Muscle layer of duodenum (tissue), 2 donors: ENCODE data around the gene RASAL2.

Experiments used
- H3K27ac ChIP-seq: one replicate; pipeline ENCODE4 v1.7.0; 2013; ENCODE audit warnings: mild to moderate bottlenecking, low read length
- H3K27me3 ChIP-seq: one replicate; pipeline ENCODE4 v1.7.0; 2013; ENCODE audit warnings: low read depth, mild to moderate bottlenecking, control low read depth, low read length
- H3K36me3 ChIP-seq, 2 donors: one replicate each; pipeline ENCODE4 v1.7.0; 2013; ENCODE audit warnings: low read length in 2 of 2, control low read depth in 1 of 2, mild to moderate bottlenecking in 1 of 2; ENCODE audit not compliant: insufficient read depth in 2 of 2, control insufficient read depth in 1 of 2
- H3K4me1 ChIP-seq, 2 donors: one replicate each; pipeline ENCODE4 v1.7.0; 2013; ENCODE audit warnings: low read length in 2 of 2, mild to moderate bottlenecking in 2 of 2, control low read depth in 1 of 2, moderate library complexity in 1 of 2; ENCODE audit not compliant: insufficient read depth in 2 of 2, control insufficient read depth in 1 of 2
- H3K4me3 ChIP-seq, 2 donors: one replicate each; pipeline ENCODE4 v1.7.0; 2013; ENCODE audit warnings: low read length in 2 of 2, low read depth in 1 of 2, mild to moderate bottlenecking in 1 of 2
- H3K9me3 ChIP-seq, 2 donors: one replicate each; pipeline ENCODE4 v1.7.0; 2013; ENCODE audit warnings: low read length in 2 of 2, control low read depth in 1 of 2, mild to moderate bottlenecking in 1 of 2; ENCODE audit not compliant: control insufficient read depth in 1 of 2
- donor health status: healthy.

Gene RASAL2

DNA sequence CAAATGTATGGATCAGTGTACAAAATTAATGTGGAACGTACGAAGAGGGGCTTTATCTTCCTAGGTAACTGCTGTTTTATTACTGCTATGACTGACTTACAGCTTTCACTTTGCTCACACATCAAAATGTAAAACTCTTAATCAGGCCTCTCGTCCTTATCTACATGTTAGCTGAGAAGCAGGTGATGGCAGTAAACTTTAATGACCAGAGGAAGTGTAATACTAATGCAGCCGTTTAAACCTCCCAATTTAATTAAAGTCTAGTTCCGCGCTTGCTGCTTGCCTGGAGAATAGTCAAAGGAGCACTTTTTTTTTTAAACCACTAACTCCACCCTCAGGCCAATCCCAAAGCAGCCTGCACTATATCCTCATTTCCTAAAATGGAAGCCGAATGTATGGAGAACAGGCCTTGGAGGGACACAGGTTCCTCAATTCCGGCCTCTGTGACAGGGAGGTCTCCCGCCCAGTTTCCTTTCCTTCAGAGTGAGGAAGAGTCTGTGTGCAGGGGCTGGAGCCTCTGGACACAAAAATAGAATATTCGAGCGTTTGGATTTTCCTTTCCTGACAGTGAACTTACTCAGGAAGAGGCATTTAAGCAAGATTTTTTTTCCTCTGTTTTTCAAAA, 36.7 kb upstream of the RASAL2 start:
- Histone ChIP-seq H3K9me3 (no peaks in the 10 kb centered on the region), H3K4me1 (peaks cover 13 to 16% of the 10 kb centered on the region in 2 donors), H3K36me3 (no peaks in the 10 kb centered on the region), H3K27ac (peak overlapping the region; percentile 17), H3K27me3 (no peaks in the 10 kb centered on the region), H3K4me3 (peak overlapping the region in 1 of 2 donors; percentile 24)

DNA sequence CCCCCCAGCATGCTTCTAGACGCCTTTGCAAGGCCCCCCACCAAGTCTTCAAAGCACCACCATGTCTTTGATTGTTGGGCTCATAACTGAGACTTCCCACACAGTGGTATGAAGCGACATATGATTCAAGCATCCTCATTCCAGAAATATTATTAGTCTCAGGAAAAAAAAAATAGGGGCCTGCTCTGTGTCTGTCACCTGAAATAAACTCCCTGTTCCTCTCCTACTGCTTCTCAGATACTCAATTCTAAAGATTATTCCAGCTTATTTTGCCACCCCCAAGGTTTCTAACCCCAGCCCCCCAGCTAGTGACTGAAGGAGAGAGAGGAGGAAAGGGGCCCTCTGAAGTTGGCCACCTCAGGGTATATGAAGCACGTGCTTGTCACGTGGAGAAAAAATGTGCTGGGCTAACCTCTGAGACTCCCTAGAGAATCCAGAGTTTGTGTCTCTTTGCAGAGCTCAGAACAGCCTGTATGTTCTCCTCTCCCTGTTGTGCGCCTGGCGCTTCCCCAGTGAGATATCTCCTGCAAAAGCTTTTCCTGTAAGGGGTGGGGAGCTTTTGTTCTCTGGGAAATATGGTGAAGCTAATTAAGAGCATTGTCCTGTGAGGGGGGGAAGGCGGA, 35.9 kb upstream of the RASAL2 start:
- no peaks in the 10 kb centered on the region for H3K9me3 ChIP-seq
- no peaks in the 10 kb centered on the region for H3K36me3 ChIP-seq
- H3K4me1 ChIP-seq: peaks cover 13 to 16% of the 10 kb centered on the region in 2 donors
- no peaks in the 10 kb centered on the region for H3K27me3 ChIP-seq
- H3K27ac ChIP-seq: peak overlapping the region; percentile 17
- H3K4me3 ChIP-seq: no peak overlapping the region

DNA sequence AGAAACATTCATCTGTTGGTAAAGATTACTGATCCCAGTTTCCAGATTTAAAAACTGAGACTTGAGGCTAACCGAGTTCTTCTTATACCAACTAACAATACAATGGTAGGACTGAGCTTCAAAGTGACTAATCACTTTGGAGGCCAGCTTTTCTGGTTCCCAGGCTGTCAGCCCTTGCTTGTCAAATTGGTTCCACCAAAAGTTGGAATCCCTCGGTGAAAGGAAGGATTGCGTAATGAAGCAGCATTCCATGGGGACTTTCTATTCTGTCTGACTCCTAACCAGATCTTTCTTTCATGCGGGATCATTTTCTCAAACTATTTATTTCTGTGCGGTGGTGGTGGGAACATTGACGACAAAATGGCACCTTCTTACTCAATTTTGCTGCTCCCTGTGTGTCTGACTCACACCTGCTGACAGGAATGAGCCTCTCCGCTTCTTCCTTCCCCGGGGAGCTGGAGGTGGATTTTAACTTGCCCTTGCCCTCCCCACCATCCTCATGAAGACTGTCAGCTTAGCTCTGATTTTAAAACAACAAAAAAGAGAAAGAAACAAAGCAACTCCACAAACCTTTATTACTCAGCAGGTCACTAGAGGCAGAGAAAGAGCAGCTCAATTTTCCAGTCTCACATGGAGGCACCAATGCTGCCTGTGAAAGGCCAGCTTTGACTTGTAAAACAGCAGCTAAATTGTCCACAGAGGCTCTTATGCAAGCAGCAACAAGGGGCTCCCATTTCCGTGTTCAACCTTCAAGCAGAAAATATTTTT, 32.9 kb upstream of the RASAL2 start:
- peaks cover 10 to 16% of the 10 kb centered on the region in 2 donors for H3K4me1 ChIP-seq
- H3K9me3 ChIP-seq: no peaks in the 10 kb centered on the region
- H3K4me3 ChIP-seq: no peak overlapping the region
- no peaks in the 10 kb centered on the region for H3K36me3 ChIP-seq
- no peaks in the 10 kb centered on the region for H3K27me3 ChIP-seq
- H3K27ac ChIP-seq: no peak overlapping the region

DNA sequence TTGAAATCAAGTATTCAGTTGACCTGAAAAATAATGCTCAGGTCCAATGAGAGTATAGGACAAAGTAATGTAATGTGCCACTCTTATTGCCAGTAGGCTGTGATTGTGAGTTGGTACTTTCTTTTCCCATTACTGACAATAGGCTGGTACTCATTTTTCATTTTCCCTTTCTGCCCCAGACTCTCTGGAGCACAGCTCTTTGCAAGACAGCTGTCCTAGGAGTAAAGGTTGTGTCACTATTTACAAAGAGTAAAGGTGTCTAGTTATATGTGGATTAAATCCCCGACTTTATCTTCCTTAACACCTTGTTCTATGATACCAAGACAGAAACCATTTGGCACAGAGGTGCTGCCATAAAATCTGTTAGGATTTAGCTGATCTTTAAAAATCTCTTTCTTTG, 32.3 kb upstream of the RASAL2 start:
- Histone ChIP-seq H3K27ac (no peak overlapping the region), H3K4me1 (peaks cover 10 to 16% of the 10 kb centered on the region in 2 donors), H3K36me3 (no peaks in the 10 kb centered on the region), H3K9me3 (no peaks in the 10 kb centered on the region), H3K27me3 (no peaks in the 10 kb centered on the region), H3K4me3 (no peak overlapping the region)

DNA sequence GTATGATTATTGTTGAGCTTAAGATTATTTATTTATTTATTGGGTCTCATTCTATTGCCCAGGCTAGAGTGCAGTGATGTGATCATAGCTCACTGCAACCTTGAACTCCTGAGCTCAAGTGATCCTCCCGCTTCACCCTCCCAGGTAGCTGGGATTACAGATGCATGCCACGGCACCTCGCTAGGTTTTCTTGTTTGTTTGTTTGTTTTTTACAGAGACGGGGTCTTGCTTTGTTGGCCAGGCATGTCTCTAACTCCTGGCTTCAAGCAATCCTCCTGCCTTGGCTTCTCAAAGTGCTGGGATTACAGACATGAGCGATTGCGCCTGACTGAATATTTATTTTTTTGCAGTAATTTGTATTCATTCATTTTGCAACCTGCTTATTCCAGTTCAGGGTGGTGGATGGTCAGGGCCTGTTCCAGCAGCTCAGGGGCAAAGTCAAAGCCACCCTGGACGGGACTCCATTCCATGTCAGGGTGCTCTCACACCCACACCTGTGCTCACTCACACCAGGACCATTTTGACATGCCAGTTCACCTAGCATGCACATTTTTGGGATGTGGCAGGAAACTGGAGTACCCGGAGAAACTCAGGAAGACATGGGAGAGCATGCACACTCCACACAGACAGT, 29.6 kb upstream of the RASAL2 start:
- peaks cover 0 to 5% of the 10 kb centered on the region in 2 donors for H3K4me1 ChIP-seq
- no peak overlapping the region for H3K27ac ChIP-seq
- no peaks in the 10 kb centered on the region for H3K36me3 ChIP-seq
- no peak overlapping the region for H3K4me3 ChIP-seq
- no peaks in the 10 kb centered on the region for H3K27me3 ChIP-seq
- H3K9me3 ChIP-seq: no peaks in the 10 kb centered on the region

DNA sequence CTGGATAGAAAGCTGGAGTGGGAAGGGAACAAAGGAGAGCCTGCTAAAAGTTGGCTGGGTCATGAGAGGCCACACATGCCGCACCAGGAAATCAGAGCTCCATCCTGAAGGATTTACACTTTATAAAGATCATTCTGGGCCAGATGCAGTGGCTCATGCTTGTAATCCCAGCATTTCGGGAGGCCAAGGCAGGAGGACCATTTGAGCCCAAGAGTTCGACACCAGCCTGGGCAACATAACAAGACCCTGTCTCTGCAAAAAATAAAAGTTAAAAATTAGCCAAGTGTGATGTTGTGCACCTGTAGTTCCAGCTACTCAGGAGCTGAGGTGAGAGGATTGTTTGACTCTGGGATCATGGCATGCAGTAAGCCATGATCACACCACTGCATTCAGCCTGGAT, 28.7 kb upstream of the RASAL2 start:
- H3K27ac ChIP-seq: no peak overlapping the region

DNA sequence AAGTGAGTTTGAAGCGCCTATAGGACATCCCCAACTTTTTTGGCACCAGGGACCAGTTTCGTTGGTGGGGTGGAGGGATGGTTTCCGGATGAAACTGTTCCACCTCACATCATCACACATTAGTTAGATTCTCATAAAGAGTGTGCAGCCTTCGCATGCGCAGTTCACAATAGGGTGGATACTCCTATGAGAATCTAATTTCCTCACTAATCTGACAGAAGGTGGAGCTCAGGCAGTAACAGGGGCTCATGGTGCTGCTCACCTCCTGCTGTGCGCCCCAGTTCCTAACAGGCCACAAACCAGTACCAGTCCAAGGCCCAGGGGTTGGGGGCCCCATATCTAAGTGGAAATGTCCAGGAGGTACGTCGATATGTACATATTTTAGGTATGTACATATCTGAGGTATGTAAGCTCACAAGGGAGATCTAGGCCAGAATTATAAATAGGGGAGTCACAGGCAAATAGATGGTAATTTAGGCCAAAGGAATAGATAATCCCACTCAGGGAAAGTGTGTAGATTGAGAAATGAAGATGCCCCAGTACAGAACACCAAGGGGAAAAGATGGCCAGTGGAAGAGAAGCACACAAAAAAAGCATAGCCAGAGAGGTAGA, 27.5 kb upstream of the RASAL2 start:
- H3K27me3 ChIP-seq: no peaks in the 10 kb centered on the region
- no peaks in the 10 kb centered on the region for H3K9me3 ChIP-seq
- no peaks in the 10 kb centered on the region for H3K4me1 ChIP-seq
- no peak overlapping the region for H3K27ac ChIP-seq
- no peak overlapping the region for H3K4me3 ChIP-seq
- H3K36me3 ChIP-seq: no peaks in the 10 kb centered on the region

More for the DNA sequence above, 28.7 kb upstream of the RASAL2 start:
- Histone ChIP-seq H3K36me3 (no peaks in the 10 kb centered on the region), H3K4me1 (peaks cover 0 to 5% of the 10 kb centered on the region in 2 donors), H3K9me3 (no peaks in the 10 kb centered on the region), H3K27me3 (no peaks in the 10 kb centered on the region), H3K4me3 (no peak overlapping the region)

DNA sequence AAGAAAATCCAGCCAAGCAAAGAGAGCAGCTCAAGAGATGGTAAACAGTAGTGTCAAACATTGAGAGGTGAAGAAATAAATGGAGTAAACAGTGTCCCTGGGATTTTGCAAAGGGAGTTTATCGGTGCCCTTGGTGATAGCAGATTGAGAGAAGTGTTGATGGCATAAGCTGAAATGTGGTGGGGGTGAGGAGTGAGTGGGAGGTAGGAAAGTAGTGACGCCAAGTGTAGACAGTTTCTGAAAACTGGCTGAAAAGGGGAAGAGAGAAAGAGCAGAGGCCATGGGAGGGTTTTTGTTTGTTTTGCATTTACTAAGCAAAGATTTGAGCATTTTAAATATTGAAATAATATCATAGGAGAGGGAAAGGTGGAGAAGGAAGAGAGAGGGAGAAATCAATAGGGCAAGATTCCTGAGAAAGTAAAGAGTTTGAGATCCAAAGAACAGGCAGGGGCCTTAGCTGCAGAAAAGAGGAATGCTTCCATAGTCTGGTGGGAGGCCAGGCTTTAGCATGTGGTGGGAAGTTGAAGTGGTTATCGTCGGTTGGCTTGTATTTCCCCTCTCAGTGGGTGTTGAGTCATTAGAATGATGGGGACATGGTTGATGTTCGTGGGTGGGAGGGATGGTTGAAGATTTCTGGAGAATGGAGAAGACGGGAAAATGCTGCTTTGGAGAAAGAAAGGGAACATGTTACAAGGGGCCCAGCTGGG, 26.8 kb upstream of the RASAL2 start:
- H3K9me3 ChIP-seq: no peaks in the 10 kb centered on the region
- no peaks in the 10 kb centered on the region for H3K36me3 ChIP-seq
- no peaks in the 10 kb centered on the region for H3K27me3 ChIP-seq
- H3K27ac ChIP-seq: no peak overlapping the region
- no peaks in the 10 kb centered on the region for H3K4me1 ChIP-seq
- no peak overlapping the region for H3K4me3 ChIP-seq

DNA sequence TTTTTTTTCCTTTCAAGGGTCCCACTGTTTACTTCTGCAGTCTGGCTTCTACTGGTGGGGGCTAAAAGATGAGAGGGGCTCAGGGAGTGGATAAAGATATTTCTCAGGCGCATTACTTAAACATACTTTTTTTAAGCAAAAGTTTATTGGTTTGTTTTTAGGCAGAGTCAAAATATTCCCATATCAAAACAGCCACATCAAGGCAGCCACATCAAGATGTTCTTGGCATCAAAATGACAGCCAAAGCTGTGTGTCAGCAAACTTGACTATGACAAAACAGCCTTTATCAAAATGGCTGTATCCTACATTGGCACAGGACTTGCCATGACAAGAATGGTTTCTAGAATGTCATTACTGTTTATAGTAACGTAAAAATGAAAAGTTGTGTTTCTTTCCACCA, 22.1 kb upstream of the RASAL2 start:
- Histone ChIP-seq H3K27ac (no peak overlapping the region), H3K9me3 (no peaks in the 10 kb centered on the region), H3K4me3 (no peak overlapping the region), H3K4me1 (no peaks in the 10 kb centered on the region), H3K27me3 (no peaks in the 10 kb centered on the region), H3K36me3 (no peaks in the 10 kb centered on the region)

DNA sequence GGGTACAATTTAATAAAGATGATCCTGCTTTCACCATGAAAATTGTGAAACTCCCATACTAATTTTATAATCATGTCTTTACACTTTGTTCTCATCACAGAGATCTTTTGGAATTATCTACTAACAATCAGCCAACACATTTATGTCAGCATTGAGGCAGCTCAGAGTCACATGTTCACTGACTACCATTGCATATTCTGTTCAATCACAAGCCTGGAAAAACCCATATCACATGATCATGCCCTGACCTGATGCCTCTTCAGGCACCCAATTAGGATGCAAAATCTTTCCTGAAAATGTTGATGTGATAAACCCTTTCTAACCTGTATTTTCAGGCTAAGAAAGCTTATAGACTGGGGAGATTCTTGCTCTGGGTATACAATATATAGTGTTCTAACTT, 21.6 kb upstream of the RASAL2 start:
- H3K4me3 ChIP-seq: no peak overlapping the region
- H3K4me1 ChIP-seq: no peaks in the 10 kb centered on the region
- H3K36me3 ChIP-seq: no peaks in the 10 kb centered on the region
- H3K27ac ChIP-seq: no peak overlapping the region
- H3K27me3 ChIP-seq: no peaks in the 10 kb centered on the region
- H3K9me3 ChIP-seq: no peaks in the 10 kb centered on the region
